ENCODE measurements around the gene C3orf20.
"Not testable (repeated sequence)": the region's sequence is repeated elsewhere in the genome, so short reads cannot be mapped to it uniquely, and the experiment has no call there.

The C3orf20 gene

DNA sequence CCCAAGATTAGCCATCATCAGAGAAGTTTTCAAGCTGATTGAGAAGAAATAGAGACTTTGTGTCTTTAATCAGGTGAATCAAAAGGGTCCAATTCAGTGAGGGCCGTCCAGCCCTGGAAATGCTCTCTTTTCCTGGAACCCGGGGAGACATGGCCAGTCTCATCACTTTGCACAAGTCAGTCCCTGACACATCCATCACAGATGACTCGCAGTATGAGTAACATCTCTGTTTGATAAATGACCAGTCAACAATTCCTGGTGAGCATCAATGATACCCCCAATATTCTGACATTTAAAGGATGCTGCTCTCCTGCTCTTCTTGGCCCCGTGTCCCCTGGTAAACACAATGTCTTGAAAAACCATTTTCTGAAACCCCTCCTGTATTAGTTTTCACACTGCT is 26.7 kb downstream of the C3orf20 start:
- no peak for DNase-seq

DNA sequence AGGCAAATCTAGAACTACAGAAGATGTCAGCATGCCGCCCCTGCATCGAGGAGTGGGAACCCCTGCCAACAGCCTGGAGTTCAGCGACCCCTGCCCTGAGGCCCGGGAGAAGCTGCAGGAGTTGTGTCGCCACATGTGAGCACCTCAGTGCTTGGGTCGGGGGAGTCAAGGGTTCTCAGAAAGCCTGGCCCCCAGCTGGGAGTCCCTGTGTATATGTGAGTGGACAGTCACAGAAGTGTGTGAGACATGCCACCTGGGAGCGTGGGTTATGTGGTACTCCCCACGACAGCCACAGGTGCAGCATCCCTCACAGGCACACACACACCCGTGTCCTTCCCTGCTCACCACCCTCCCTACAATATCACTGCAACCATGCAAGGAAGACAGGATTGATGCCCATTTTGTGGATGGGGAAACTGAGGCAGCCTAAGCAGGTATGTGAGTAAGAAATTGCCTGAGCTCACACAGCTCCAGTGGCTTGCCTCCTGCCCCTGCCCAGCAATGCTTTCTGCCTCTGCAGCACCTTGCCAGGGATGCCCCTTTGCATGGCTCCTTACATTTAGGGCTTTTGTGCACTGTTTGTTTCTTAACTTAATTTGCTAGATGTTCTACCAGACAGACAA is 28.3 kb downstream of the C3orf20 start:
- no peak for DNase-seq

DNA sequence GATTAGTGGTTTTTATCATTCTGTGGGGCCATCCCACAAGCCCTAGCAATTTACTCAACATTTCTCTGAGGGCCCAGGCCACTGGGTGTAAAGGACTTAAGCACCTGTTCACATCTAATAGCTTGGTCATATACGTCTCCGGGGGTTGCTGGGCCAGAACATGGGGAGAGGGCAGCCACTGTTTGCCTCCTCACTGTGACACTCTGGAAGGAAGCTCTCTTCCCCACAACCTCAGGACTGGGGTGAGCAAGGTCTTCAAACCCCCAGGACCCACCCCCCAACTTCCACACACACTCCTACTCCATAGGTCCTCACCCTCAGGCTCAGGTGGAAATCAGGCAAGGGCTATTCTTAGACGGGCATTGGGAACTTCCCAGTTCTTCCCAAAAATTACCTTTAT is 28.9 kb downstream of the C3orf20 start:
- no peak for DNase-seq

DNA sequence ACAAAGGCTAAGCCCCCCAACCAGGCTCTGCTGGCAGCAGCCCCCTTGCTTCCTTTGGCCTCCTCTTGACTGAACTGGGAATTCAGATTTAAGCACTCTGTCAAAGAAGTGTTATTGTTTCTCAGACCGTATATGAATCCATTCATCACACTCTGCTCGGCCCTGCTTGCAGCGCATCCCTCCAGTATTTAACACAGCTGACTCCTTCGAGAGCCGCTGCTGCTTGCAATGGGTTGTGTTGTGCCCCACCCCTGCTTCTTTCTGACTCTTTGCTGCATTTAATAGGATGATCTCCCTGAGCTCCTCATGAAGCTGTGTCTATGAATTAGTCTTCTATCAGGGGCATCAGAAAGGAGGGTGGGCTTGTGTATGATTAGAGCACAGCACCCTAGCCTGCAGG is 31.2 kb downstream of the C3orf20 start:
- DNase-seq = no peak

DNA sequence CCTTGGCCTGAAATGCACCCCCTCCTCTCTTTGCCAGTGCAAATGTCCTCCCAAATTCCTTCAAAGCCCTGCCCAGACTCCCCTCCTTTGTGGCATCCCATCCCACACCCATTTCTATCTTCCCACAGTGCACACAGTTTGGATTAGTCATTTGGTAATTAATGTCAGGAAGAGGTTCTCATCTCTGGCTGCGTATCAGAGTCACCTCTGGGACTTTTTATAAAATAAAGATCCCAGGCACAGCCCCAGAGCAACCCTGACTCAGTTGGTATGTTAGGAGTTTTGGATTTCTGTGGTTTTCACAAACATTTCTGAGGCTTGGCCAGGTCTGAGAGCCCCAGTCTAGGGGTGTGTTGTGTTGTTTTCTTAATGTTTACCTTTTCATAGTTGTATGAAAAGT is 41.6 kb downstream of the C3orf20 start:
- no peak for DNase-seq

DNA sequence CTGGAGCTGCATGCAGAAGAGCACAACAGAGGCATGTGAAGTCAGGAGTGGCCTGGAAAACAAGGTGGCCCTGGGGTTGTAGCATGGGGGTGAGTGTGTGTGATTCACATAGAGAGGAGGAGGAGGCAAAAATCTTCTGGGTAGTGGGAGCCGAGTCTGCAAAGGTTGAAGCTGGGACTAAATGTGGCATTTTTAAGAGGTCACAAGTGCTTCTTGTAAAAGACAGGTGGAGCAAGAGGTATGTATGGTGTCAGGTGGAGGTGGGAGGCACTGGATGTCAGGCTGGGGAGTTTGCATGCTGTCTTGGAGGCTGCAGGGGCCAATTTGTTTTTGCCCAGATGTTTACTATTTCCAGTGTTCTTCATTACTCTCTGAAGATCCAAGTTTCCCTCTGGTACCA is 42.4 kb downstream of the C3orf20 start:
- DNase-seq = no peak

DNA sequence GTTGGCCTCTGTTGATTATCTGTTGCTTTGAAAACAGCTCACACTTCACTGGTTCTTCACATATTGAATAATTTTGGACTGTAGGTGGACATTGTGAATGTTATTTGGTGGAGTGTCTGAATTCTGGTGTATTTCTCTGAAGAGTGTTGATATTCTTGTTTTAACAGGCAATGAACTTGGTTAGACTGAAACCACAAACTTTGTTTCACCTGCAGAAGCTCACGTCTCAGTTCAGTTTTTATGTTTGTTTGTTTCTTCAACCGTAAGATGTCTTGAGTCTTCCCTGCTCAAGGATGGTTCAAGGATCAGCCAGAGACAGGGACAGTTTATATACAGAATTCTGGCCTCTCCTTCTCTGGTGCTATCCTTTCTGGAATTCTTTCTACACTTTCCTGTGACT is 43.6 kb downstream of the C3orf20 start:
- no peak for DNase-seq

DNA sequence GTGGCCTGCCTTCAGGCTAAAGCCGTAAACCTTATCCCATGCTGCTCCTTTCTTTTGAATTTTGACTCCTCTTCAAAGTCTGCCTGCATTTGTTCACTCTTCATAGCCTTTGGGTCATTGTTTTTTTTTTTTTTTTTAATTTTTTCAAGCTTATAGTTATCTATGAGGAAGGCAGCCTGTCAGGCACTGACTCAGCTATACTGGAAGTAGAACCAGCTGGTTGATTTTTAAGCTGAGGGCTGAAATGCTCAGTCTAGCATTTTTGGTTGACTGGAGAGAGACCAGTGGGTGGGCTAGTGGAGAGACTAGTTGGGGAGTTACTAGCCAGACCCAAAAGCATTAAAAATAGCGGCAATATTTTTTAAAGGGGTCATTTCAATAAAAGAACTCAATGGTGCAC is 44.1 kb downstream of the C3orf20 start:
- no peak for DNase-seq

DNA sequence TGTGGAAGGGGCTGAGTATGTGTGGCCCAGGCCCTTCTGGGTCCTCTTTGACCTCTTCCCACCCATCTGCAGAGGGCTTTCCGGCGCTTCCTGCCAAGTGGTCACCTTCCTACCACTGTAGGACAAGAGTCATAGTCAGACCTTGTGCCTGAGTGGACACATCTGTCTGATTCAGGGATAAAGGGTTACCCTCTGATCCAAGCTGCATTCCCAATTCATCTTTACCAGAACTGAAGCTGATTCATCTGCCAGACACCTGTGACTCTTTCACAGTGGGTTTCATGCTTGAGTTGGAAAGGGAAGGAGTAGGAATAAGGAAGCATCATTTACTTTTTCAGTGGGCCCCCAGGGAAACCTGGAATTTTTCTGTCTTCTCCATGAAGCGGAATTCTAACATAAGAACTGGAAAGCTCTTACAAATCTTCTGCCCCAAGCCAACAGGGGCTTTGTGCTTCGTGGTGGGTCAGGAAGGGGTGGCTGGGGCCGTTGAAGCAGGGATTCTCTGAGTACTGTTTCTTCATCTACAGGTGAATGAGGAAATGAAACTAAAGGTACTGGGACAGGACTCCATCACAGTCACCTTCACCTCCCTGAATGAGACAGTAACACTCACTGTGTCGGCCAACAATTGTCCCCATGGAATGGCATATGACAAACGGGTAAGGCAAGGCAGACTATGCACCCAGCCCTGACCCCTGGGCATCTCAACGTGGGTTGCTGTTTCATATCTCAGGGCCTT is 46.4 kb downstream of the C3orf20 start:
- DNase-seq = no peak

DNA sequence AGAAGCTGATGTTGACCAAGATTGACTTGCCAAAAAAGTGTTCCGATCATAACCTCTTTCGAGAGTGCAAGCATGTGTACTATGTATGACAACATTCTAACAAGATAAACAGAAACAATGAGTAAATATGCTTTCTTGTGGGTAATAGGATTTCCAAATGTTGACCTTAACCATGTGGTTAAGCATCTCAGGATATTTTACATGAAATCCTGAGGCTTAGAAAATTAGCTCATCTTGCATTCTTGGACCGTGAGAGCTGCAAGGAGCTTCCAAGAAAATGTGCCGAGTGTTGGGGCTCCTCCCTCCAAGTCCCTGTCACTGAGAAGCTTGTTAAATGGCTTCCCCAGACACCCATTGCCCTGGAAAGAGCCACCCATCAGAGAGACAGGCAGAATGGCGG is 50.1 kb downstream of the C3orf20 start:
- DNase-seq = no peak

DNA sequence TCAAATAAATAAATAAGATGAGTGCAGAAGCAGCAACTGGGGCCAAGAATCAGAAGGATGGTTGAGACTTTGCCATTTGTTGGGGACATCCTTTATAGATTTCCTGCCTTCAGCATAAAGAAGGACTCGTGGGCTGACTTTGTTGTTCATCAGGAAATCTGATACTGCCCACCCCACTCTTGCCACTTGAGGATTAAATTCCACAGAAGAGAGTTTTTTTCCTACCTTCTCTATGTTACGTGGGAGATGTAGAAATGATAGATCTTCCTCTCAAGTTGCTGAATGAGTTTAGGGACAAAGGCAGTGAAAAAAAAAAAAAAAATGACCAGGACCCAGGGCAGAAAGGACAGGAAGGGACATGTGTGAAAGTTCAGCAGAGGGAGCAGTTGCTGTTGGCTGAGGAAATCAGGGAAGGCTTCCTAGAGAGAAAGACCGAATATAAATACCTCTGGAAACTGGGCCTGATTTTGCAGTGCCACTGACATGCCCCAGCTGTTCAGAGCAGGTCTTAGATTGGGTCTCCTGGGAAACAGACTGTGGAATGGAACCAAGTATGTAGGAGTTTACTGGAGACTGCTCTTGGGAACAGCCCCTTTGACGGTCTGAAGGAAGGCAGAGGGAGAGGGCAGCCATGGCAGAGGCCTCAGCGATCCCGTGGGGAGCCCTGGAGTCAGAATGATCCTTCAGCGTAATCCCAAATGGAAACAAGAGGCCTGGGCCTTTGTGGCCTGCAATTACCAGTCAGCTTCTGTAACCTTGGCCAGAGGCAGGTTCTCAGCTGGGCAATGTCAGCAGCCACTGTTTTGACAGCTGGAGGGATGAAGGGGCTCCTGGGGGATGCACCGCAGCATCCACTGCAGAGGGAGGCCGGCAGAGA is 50.9 kb downstream of the C3orf20 start:
- DNase-seq = no peak

DNA sequence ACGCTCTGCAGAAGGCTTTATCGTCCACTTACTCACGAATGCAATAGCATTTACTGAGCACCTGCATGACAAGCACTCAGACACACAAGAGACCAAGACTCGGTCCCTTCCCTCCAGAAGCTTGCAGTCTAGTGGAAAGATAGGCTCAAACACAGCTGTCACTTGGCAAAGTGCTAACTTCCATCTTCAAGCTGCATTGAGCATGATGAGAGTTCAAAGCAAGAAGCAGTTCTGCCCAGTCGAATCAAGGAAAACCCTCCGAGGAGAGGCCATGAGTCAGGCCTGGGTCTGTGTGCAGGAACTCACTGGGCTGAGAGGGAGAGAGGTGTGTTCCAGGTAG is 51.5 kb downstream of the C3orf20 start:
- DNase-seq = no peak

DNA sequence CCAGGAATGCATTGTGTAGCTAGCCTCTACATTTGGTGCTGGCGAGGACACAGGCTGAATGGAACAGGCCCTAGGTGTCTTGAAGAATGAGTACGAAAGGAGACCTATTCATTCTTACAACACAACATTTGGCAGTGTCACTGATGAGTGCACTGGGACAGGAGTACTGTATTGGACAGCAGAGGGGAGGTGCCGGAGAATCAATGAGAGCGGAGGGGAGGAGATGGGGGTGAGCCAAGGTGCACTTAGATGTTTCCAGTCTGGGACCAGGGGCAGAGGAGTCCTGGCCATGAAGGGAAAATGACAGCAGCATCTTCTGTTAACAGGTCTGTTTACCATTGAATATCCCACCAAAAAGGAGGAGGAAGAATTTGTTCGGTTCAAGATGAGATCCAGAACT is 53.2 kb downstream of the C3orf20 start:
- no peak for DNase-seq

DNA sequence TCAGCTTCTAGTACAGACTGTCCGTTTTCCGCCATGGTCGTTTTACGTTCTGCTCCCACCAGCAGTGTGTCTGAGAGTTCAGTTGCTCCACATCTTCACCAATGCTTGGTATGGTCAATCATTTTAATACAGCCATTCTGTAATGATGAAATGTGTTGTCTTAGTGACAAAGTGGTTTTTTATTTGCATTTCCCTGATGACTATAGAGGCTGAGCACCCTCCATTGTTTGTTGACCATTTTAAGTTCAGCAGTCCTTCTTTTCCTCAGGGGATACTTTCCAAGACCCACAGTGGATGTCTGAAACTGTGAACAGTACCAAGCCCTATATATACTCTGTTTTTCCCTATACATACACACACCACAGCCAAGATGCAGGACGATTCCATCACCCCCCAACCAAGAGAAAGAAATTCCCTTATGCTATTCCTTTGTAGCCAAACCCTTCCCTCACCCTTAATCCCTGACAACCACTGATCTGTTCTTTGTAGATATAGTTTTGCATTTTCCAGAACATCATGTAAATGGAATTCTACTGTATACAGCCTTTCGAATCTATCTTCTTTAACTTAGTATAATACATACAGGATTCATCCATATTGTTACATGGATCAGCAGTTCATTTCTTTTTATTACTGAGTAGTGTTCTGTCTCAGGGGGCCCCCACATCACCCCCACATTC is 55.9 kb downstream of the C3orf20 start:
- DNase-seq = no peak

DNA sequence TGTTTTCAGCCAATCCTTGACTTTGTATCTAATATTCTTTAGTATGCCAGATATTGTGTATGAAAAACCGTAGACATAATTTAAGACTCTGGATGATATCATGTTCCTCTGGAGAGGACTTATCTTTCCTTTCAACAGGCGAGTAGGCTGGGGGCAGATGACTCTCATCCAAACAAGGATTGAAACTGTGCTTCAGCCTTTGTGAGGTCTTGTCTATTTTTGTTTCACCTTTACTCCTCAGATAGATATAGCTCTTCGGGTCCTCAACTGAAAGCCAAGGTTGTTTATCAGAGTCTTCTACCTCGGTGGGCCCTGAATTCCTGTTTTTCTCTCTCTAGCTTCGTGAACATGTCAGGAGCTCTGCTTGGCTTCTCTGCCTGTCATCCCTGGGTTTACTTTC is 66.0 kb downstream of the C3orf20 start:
- DNase-seq = no peak

DNA sequence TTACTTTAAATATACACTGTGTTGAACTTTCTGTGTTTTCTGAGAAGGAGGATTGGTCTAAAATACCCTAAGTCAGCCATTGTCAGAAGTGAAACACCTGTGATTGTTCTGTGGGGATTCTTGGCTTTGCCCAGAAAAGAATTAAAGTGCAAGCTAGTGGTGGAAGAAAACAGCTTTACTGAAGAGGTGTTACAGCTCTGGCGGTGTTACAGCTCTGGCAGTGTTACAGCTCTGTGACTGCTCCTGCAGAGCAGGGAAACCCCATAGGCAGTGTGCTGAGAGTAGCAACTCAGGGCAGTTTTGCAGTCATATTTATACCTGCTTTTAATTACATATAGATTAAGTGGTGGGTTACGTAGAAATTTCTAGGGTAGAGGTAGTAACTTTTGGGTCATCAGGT is 66.6 kb downstream of the C3orf20 start:
- no peak for DNase-seq

DNA sequence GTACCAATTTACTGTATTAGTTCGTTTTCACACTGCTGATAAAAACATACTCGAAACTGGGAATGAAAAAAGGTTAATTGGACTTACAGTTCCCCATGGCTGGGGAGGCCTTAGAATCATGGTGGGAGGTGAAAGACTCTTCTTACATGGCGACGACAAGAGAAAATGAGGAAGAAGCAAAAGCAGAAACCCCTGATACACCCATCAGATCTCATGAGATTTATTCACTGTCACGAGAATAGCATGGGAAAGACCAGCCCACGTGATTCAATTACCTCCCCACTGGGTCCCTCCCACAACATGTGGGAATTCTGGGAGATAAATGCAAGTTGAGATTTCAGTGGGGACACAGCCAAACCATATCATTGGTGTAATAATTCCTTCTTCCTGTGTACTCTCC is 69.6 kb downstream of the C3orf20 start:
- DNase-seq = no peak

DNA sequence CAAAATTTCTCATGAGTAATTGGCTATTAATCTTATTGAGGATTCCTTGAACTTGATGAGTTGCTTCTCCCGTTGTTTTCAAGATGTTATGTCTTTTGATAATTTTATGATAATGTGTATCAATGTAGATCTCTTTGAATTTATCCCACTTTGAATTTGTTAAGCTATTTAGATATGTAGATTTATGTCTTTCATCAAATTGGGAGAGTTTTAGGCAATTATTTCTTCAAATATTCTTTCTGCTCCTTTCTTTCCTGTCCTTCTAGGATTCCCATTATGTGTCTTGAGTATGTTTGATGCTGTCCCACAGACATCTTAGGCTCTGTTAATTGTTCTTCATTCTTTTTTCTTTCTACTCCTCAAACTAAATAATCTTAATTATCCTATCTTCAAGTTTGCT is 75.7 kb downstream of the C3orf20 start:
- DNase-seq = no peak

DNA sequence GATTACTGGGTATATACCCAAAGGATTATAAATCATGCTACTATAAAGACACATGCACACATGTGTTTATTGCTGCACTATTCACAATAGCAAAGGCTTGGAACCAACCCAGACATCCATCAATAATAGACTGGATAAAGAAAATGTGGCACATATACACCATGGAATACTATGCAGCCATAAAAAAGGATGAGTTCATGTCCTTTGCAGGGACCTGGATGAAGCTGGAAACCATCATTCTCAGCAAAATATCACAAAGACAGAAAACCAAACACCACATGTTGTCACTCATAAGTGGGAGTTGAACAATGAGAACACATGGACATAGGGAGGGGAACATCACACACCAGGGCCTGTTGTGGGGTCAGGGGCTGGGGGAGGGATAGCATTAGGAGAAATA is 78.0 kb downstream of the C3orf20 start:
- DNase-seq = not testable (repeated sequence)

DNA sequence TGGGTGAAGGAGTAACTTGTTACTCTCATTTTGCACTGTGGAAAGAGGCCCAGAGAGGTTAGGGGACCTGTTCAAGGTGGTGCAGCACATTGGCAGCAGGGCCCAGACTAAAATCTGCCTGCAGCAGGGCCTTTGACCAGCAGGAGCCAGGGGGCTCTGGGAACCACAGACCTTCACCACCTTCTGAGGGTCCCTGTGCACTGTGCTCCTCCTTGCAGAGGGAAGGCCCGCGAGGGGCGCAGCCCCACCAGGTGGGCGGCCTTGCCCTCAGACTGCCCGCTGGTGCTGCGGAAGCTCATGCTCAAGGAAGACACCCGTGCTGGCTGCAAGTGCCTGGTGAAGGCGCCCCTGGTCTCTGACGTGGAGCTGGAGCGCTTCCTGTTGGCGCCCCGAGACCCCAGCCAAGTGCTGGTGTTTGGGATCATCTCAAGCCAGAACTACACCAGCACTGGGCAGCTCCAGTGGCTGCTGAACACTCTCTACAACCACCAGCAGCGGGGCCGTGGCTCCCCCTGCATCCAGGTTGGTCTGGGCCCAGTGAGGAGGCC is 82.3 kb downstream of the C3orf20 start:
- no peak for DNase-seq

DNA sequence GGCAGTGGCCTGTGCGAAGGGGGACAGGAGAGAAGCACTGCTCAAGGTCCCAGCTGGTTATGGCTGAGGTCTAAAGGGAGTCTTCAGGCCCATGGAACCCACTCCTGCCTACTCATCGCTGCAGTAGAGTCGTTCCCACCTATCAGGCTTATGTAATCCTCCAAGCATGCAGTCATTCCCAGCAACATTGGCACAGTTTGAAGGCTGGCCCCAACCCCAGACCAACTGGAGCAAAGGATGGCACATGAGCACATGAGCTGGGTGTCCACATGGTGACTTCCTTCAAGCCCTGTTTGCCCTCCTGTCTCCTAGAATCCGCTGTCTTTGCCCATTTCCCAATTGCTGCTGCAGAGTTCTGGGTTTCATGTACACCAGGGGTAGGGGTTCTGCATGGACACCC is 83.4 kb downstream of the C3orf20 start:
- DNase-seq = no peak

DNA sequence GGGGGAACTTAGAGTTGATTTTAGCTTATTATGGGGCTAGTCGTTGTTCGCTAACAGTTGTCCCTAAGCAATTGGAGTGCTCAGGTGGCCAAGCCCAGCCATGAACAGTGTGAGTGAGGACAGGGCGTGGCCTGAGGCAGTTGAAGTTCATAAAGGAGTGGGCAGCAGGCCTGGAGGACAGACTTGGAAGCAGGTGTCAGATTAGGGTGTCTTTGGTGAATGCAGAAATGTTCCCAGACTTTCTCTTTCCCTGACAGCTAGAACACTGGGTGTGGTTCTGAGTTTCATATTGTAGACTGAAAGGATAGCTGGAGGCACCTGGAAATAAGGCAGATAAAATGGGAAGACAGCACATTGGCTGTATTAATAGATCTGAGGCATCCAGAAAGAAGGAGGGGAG is 84.0 kb downstream of the C3orf20 start:
- no peak for DNase-seq

DNA sequence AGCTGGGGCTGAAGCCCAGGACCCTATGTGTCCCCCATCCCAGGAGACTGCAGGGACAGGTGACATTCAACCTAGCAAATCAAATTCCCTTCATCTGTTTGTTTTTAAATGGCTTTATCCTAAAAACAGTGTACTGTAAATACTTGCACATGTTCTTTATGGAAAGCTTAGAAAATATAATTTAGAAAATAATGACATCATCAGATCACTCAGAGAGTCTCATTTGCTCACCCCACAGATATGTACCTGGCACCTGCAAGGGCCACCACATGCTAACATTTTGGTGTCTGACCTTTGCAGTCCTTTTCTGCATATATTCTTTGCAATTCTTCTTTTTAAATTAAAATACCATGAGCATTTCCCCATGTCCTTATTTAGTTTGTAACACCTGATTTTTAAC is 85.2 kb downstream of the C3orf20 start:
- DNase-seq = no peak

Measured in NCI-H524 (cell line).